Measurements from ENCODE around the gene SLC13A3.
"Not testable (repeated sequence)": the region's sequence is repeated elsewhere in the genome, so short reads cannot be mapped to it uniquely, and the experiment has no call there.

Gene SLC13A3

DNA sequence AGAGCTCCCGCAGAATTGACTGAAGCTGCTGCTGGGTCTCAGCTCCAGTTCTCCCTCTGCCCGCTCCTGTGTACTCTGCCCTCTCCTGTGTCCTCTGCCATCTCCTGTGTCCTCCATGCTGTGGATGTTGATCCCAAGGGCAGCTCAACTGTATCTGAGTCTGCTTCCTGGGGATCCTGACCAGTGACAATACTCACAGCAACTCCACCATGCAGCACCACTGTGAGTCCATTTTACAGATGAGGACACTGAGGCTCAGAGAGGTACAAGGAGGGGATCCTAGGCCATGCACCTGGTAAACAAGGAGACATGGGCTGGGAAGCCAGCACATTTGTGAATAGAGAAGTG, 29.4 kb upstream of the SLC13A3 start:
- no peak overlapping the region for H3K4me3 ChIP-seq (ENCODE audit: low read depth, low read length, poor library complexity, severe bottlenecking)
- H3K4me1 ChIP-seq (ENCODE audit: insufficient read depth, low read length, severe bottlenecking): peaks cover 17% of the 10 kb centered on the region
- H3K9me2 ChIP-seq (ENCODE audit: low read depth, low read length): no peaks in the 10 kb centered on the region
- no peaks in the 10 kb centered on the region for H3K27me3 ChIP-seq (ENCODE audit: insufficient read depth, low read length)
- H4K20me1 ChIP-seq (ENCODE audit: insufficient read depth, low read length): no peaks in the 10 kb centered on the region
- no peaks in the 10 kb centered on the region for H3F3A ChIP-seq (ENCODE audit: insufficient read depth, low read length)
- TF ChIP-seq, protein P1, sequence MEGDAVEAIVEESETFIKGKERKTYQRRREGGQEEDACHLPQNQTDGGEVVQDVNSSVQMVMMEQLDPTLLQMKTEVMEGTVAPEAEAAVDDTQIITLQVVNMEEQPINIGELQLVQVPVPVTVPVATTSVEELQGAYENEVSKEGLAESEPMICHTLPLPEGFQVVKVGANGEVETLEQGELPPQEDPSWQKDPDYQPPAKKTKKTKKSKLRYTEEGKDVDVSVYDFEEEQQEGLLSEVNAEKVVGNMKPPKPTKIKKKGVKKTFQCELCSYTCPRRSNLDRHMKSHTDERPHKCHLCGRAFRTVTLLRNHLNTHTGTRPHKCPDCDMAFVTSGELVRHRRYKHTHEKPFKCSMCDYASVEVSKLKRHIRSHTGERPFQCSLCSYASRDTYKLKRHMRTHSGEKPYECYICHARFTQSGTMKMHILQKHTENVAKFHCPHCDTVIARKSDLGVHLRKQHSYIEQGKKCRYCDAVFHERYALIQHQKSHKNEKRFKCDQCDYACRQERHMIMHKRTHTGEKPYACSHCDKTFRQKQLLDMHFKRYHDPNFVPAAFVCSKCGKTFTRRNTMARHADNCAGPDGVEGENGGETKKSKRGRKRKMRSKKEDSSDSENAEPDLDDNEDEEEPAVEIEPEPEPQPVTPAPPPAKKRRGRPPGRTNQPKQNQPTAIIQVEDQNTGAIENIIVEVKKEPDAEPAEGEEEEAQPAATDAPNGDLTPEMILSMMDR (IDR thresholded peaks at IDR 0.05; ENCODE audit: low read length): no peak
- no peak for TF ChIP-seq EZH2 (IDR thresholded peaks at IDR 0.05; ENCODE audit: borderline replicate concordance, low read length)
- H3K9ac ChIP-seq (ENCODE audit: low read length): no peak overlapping the region
- H2AFZ ChIP-seq (ENCODE audit: low read length): no peak overlapping the region
- 0 out of 2 replicates have a peak, but pooled peaks cover 4% of the 10 kb centered on the region for H3K79me2 ChIP-seq (ENCODE audit: insufficient read depth, low read length)
- H3K27ac ChIP-seq (ENCODE audit: low read depth, low read length, poor library complexity, severe bottlenecking): no peak overlapping the region
- H3K4me2 ChIP-seq (ENCODE audit: low read length): no peak overlapping the region
- H3K36me3 ChIP-seq (ENCODE audit: insufficient read depth, low read length): peaks cover 18% of the 10 kb centered on the region
- H3K9me3 ChIP-seq (ENCODE audit: low read length): no peaks in the 10 kb centered on the region

DNA sequence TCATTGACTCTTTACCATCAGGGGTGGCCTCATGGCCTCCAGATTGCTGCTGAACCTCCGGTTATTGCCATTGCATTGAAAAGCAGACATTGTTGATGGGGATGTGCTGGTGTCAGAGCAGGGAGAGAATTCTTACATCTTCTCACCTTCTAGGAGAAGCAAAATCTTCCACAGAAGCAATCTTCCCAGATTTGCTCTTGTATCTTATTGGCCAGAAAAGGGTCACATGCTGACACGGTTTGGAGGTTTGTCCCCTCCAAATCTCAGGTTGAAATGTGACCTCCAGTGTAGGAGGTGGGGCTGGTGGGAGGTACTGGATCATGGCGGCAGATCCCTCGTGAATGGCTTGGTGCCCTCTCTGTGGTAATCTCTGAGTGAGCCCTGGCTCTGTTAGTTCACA, 27.3 kb upstream of the SLC13A3 start:
- no peak overlapping the region for H2AFZ ChIP-seq (ENCODE audit: low read length)
- H3K4me3 ChIP-seq (ENCODE audit: low read depth, low read length, poor library complexity, severe bottlenecking): no peak overlapping the region
- H3F3A ChIP-seq (ENCODE audit: insufficient read depth, low read length): no peaks in the 10 kb centered on the region
- H4K20me1 ChIP-seq (ENCODE audit: insufficient read depth, low read length): no peaks in the 10 kb centered on the region
- no peak overlapping the region for H3K27ac ChIP-seq (ENCODE audit: low read depth, low read length, poor library complexity, severe bottlenecking)
- H3K79me2 ChIP-seq (ENCODE audit: insufficient read depth, low read length): no peaks in the 10 kb centered on the region
- peaks cover 14% of the 10 kb centered on the region for H3K4me1 ChIP-seq (ENCODE audit: insufficient read depth, low read length, severe bottlenecking)
- peaks cover 6% of the 10 kb centered on the region; the same call in 1 of the 2 replicates for H3K36me3 ChIP-seq (ENCODE audit: insufficient read depth, low read length)
- no peaks in the 10 kb centered on the region for H3K9me3 ChIP-seq (ENCODE audit: low read length)
- no peaks in the 10 kb centered on the region for H3K9me2 ChIP-seq (ENCODE audit: low read depth, low read length)
- TF ChIP-seq EZH2 (IDR thresholded peaks at IDR 0.05; ENCODE audit: borderline replicate concordance, low read length): no peak
- TF ChIP-seq, protein P1 (IDR thresholded peaks at IDR 0.05; ENCODE audit: low read length): no peak
- H3K27me3 ChIP-seq (ENCODE audit: insufficient read depth, low read length): no peaks in the 10 kb centered on the region
- H3K9ac ChIP-seq (ENCODE audit: low read length): no peak overlapping the region
- H3K4me2 ChIP-seq (ENCODE audit: low read length): no peak overlapping the region

DNA sequence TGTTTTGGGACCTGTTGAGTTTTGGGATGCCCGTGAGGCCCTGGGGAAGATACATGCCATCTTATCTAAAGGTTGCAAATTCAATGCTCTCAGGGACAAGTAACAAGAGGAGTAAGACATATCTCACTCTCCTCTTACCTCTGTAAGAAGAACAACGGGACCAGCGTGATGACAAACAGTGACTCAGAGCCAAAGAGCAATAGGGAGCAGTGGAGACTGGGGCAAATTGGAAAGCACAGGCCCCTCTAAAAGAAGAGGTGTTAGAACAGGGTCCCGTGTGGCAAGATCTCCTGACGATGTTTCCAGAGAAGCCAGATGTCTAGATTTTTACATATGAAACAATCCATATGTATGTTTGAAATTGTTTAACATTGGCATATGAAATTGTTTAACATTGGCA, 26.3 kb upstream of the SLC13A3 start:
- Histone ChIP-seq H3K9me3 (ENCODE audit: low read length) (no peaks in the 10 kb centered on the region), H3F3A (ENCODE audit: insufficient read depth, low read length) (no peaks in the 10 kb centered on the region), H3K27ac (ENCODE audit: low read depth, low read length, poor library complexity, severe bottlenecking) (no peak overlapping the region)

DNA sequence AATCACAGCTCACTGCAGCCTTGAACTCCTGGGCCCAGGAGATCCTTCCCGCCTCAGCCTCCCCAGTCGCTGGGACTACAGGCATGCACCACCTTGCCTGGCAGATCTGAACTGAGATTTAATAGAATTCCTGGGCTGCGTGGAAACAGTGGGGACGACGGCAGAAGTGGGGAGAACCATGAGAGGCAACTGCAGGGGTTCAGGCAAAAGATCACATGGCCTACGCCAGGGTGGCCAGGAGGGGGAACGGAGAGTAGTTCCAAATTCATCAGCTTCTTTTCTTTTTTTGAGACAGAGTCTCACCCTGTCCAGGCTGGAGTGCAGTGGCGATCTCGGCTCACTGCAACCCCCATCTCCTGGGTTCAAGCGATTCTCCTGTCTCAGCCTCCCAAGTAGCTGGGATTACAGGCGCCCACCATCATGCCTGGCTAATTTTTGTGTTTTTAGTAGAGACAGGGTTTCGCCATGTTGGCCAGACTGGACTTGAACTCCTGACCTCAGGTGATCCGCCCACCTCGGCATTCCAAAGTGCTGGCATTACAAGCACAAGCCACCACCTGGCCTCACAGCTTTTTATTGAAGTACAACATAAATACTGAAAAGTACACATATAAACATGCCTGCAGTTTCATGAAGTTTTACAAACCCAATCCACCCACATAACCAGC, 25.5 kb upstream of the SLC13A3 start:
- H3K9ac ChIP-seq (ENCODE audit: low read length); H3K9me2 ChIP-seq (ENCODE audit: low read depth, low read length); H3K27ac ChIP-seq (ENCODE audit: low read depth, low read length, poor library complexity, severe bottlenecking); H3K4me1 ChIP-seq (ENCODE audit: insufficient read depth, low read length, severe bottlenecking); H3K27me3 ChIP-seq (ENCODE audit: insufficient read depth, low read length); H3K9me3 ChIP-seq (ENCODE audit: low read length); H4K20me1 ChIP-seq (ENCODE audit: insufficient read depth, low read length); H3F3A ChIP-seq (ENCODE audit: insufficient read depth, low read length); H3K79me2 ChIP-seq (ENCODE audit: insufficient read depth, low read length); H3K4me2 ChIP-seq (ENCODE audit: low read length); H2AFZ ChIP-seq (ENCODE audit: low read length); H3K36me3 ChIP-seq (ENCODE audit: insufficient read depth, low read length); H3K4me3 ChIP-seq (ENCODE audit: low read depth, low read length, poor library complexity, severe bottlenecking): not testable (repeated sequence)

More for the DNA sequence above, 26.3 kb upstream of the SLC13A3 start:
- Histone ChIP-seq H3K9ac (ENCODE audit: low read length) (no peak overlapping the region), H4K20me1 (ENCODE audit: insufficient read depth, low read length) (no peaks in the 10 kb centered on the region), H3K36me3 (ENCODE audit: insufficient read depth, low read length) (peaks cover 6% of the 10 kb centered on the region; the same call in 1 of the 2 replicates), H3K79me2 (ENCODE audit: insufficient read depth, low read length) (no peaks in the 10 kb centered on the region), H2AFZ (ENCODE audit: low read length) (no peak overlapping the region), H3K4me1 (ENCODE audit: insufficient read depth, low read length, severe bottlenecking) (peaks cover 10% of the 10 kb centered on the region), H3K9me2 (ENCODE audit: low read depth, low read length) (no peaks in the 10 kb centered on the region), H3K4me3 (ENCODE audit: low read depth, low read length, poor library complexity, severe bottlenecking) (no peak overlapping the region), H3K27me3 (ENCODE audit: insufficient read depth, low read length) (no peaks in the 10 kb centered on the region), H3K4me2 (ENCODE audit: low read length) (no peak overlapping the region)
- TF ChIP-seq, protein P1 (IDR thresholded peaks at IDR 0.05; ENCODE audit: low read length): no peak
- no peak for TF ChIP-seq EZH2 (IDR thresholded peaks at IDR 0.05; ENCODE audit: borderline replicate concordance, low read length)

Measured in OCI-LY1 (cell line).